Measurements from ENCODE around the gene NUCB2. TPM values are rescaled to one million over a fixed set of nuclear protein-coding genes. Genes with fewer than 3 reads are reported as not detected.
"Not testable (repeated sequence)": the region's sequence is repeated elsewhere in the genome, so short reads cannot be mapped to it uniquely, and the experiment has no call there.

The NUCB2 gene
- total and polyA plus RNA-seq, 10 of the 15 experiments (the other 5 are each of a cell fraction or from before 2014, with no cell fraction given) = 16.0 to 74.1 (median 52.1) TPM

GRCh38 chr11:17276236-17277023 lies at the start of gene NUCB2 (continued):
- no peak for TF ChIP-seq ZNF217 (IDR thresholded peaks at IDR 0.05)
- TF ChIP-seq ZNF687 (IDR thresholded peaks at IDR 0.05) = peak; percentile 48; the same call in 1 of the 2 replicates
- peak; percentile 77; the same call in 1 of the 2 replicates for TF ChIP-seq CBFB (IDR thresholded peaks at IDR 0.05; ENCODE audit: low read depth)
- TF ChIP-seq PML (IDR thresholded peaks at IDR 0.05; ENCODE audit: low read length) = no peak
- no peak for TF ChIP-seq SMC3 (IDR thresholded peaks at IDR 0.05; ENCODE audit: borderline replicate concordance, low read length)
- TF ChIP-seq, protein P1, sequence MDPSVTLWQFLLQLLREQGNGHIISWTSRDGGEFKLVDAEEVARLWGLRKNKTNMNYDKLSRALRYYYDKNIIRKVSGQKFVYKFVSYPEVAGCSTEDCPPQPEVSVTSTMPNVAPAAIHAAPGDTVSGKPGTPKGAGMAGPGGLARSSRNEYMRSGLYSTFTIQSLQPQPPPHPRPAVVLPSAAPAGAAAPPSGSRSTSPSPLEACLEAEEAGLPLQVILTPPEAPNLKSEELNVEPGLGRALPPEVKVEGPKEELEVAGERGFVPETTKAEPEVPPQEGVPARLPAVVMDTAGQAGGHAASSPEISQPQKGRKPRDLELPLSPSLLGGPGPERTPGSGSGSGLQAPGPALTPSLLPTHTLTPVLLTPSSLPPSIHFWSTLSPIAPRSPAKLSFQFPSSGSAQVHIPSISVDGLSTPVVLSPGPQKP (IDR thresholded peaks at IDR 0.05; ENCODE audit: low read depth, low read length) = no peak
- no peak for TF ChIP-seq TCF7 (IDR thresholded peaks at IDR 0.05; ENCODE audit: borderline replicate concordance)
- TF ChIP-seq SMAD5 (IDR thresholded peaks at IDR 0.05; ENCODE audit: low read depth) = 0 out of 2 replicates have a peak, but pooled peaks have one; percentile 41
- no peak for TF ChIP-seq SIX5 (IDR thresholded peaks at IDR 0.05; ENCODE audit: low read depth, low read length, severe bottlenecking)
- no peak for TF ChIP-seq BCLAF1 (IDR thresholded peaks at IDR 0.05)
- TF ChIP-seq SP1 (IDR thresholded peaks at IDR 0.05; ENCODE audit: low read depth, low read length) = peak; percentile 94

GRCh38 chr11:17228186-17228925 lies 48.2 kb upstream of the NUCB2 start:
- DNase-seq (ENCODE audit: low read depth, low spot score); H3K79me2 ChIP-seq (ENCODE audit: control insufficient read depth, insufficient read depth, low read length); intact Hi-C loops (cut with micrococcal nuclease; ENCODE audit: unreplicated experiment); H3K27ac ChIP-seq (ENCODE audit: control insufficient read depth, insufficient read depth); H3K36me3 ChIP-seq (ENCODE audit: control insufficient read depth in 2 of 2, insufficient read depth in 2 of 2, low read length in 1 of 2); FAIRE-seq; POLR2A ChIA-PET; H3K4me2 ChIP-seq (ENCODE audit: control insufficient read depth, insufficient read depth); H4K20me1 ChIP-seq (ENCODE audit: control insufficient read depth, insufficient read depth); BruUV-seq (replicated peaks); H3K9me3 ChIP-seq (replicated peaks; ENCODE audit: control insufficient read depth, insufficient read depth, low read length); H3K4me3 ChIP-seq; H2AFZ ChIP-seq (ENCODE audit: control insufficient read depth, low read depth, low read length); H3K27me3 ChIP-seq (replicated peaks in 1 of 2; ENCODE audit: control insufficient read depth in 2 of 2, insufficient read depth in 2 of 2, low read length in 1 of 2); H3K9ac ChIP-seq (ENCODE audit: control insufficient read depth, insufficient read depth, low read length); SMC1A ChIA-PET (ENCODE audit: uncharacterized antibody, unreplicated experiment); ATAC-seq: not testable (repeated sequence)
- peaks cover 15% of the 10 kb centered on the region for H3K4me1 ChIP-seq (ENCODE audit: control insufficient read depth, insufficient read depth, low read length)
- CTCF ChIA-PET = interaction anchor here (1.6 to 3.0 kb wide), 2 partner anchors 41 to 300 kb away, joined by 4 to 21 read pairs; no protein-coding TSS in a partner anchor
- in situ Hi-C loops (cut with MboI) = loop anchor here (5.0 kb wide), 1 partner anchor 279 kb away; no protein-coding TSS in a partner anchor
- 86% methylated on average over 31 of the region's 38 CpGs for WGBS (ENCODE audit: insufficient coverage, insufficient replicate concordance, low lambda C conversion rate, missing lambda C conversion rate)
- RAD21 ChIA-PET (ENCODE audit: unreplicated experiment) = interaction anchor here (1.5 kb wide), 1 partner anchor 276 kb away, joined by 4 read pairs; no protein-coding TSS in a partner anchor

Measured in GM12878 (cell line).